Endothelial cell (in vitro differentiated cells): ENCODE data around the gene C4orf36. TPM values are rescaled to one million over a fixed set of nuclear protein-coding genes. Genes with fewer than 3 reads are reported as not detected.

Experiments
- DNase-seq: peaks from one replicate; pipeline ENCODE4 v3.0.0; 2021; ENCODE audit warnings: low spot score
- H3K27ac Mint-ChIP-seq: one replicate; pipeline ENCODE4 v1.8.0; 2021; ENCODE audit warnings: mixed read lengths, inconsistent platforms; ENCODE audit not compliant: unreplicated experiment
- H3K27me3 Mint-ChIP-seq: one replicate; pipeline ENCODE4 v1.8.0; 2021; ENCODE audit warnings: mild to moderate bottlenecking, moderate library complexity, mixed read lengths, inconsistent platforms; ENCODE audit not compliant: unreplicated experiment
- H3K36me3 Mint-ChIP-seq: one replicate; pipeline ENCODE4 v1.8.0; 2021; ENCODE audit warnings: mild to moderate bottlenecking, low read depth, mixed read lengths, inconsistent platforms; ENCODE audit not compliant: unreplicated experiment
- H3K4me1 Mint-ChIP-seq: one replicate; pipeline ENCODE4 v1.8.0; 2021; ENCODE audit warnings: mild to moderate bottlenecking, mixed read lengths, inconsistent platforms; ENCODE audit not compliant: unreplicated experiment
- H3K4me3 Mint-ChIP-seq: one replicate; pipeline ENCODE4 v1.8.0; 2021; ENCODE audit warnings: mild to moderate bottlenecking, mixed read lengths, inconsistent platforms; ENCODE audit not compliant: unreplicated experiment
- H3K9me3 Mint-ChIP-seq: one replicate; pipeline ENCODE4 v1.8.0; 2021; ENCODE audit warnings: mixed read lengths, inconsistent platforms; ENCODE audit not compliant: unreplicated experiment
- CTCF ChIP-seq: fragments of 200-600 bp; sonication (generic); IDR thresholded peaks from one replicate; pipeline ENCODE4 v1.5.0; 2021; ENCODE audit warnings: antibody characterized with exemption; ENCODE audit not compliant: unreplicated experiment
- total RNA-seq: library from RNA; stranded (reverse); fragmentation: NEBNext Ultra II Directional; extraction: Animal tissue kit (Norgen Biotek cat#: 25700); gene quantifications from one replicate; pipeline ENCODE4 v1.2.1, GENCODE V29; 2021; ENCODE audit not compliant: unreplicated experiment

Gene C4orf36
- total RNA-seq, 1 donor from 2014 or later = 0.72 TPM

DNA sequence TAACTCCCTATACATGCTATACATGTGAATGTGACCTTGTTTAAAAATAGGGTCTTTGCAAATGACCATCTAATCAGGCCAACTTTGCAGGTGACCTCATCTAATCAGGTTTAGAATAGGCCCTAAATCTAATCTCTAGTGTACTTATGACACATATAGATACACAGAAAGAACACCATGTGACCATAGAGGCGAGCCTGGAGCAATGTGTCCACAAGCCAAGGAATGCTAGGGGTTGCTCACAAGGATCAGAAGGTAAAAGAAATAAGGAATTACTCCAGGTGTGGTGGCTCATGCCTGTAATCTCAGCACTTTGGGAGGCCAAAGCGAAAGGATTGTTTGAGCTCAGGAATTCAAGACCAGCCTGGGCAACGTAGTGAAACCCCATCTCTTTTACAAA lies 9.6 kb upstream of the C4orf36 start:
- no peak overlapping the region for H3K27ac Mint-ChIP-seq
- H3K4me1 Mint-ChIP-seq = no peaks in the 10 kb centered on the region
- H3K27me3 Mint-ChIP-seq = peaks cover 5% of the 10 kb centered on the region
- DNase-seq = no peak
- no peaks in the 10 kb centered on the region for H3K9me3 Mint-ChIP-seq
- TF ChIP-seq CTCF = no peak
- H3K36me3 Mint-ChIP-seq = no peaks in the 10 kb centered on the region
- peak overlapping the region; percentile 33 for H3K4me3 Mint-ChIP-seq

DNA sequence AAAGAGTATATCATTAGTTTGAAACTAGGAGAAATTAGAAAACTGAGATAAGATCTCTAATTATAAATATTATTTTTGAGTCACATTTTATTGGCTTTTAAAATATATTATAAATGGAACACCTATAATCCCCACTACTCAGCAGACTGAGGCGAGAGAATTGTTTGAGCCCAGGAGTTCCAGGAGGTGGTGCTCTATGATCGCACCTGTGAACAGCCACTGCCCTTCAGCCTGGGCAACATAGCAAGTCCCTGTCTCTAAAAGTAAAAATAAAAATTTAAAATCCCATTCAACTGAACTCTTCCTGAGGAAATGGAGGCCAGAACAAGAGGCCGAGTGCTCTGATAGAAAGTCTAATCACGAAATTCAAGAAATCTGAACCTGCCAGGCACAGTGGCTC lies 6.3 kb upstream of the C4orf36 start:
- H3K27ac Mint-ChIP-seq = no peak overlapping the region
- DNase-seq = no peak
- peaks cover 4% of the 10 kb centered on the region for H3K27me3 Mint-ChIP-seq
- H3K36me3 Mint-ChIP-seq = no peaks in the 10 kb centered on the region
- no peak for TF ChIP-seq CTCF
- no peaks in the 10 kb centered on the region for H3K4me1 Mint-ChIP-seq
- H3K9me3 Mint-ChIP-seq = no peaks in the 10 kb centered on the region
- H3K4me3 Mint-ChIP-seq = no peak overlapping the region

GRCh38 chr4:86896596-86896995 lies 4.4 kb upstream of the C4orf36 start:
- no peak overlapping the region for H3K27ac Mint-ChIP-seq
- no peak for TF ChIP-seq CTCF
- no peak overlapping the region for H3K4me3 Mint-ChIP-seq
- peaks cover 3% of the 10 kb centered on the region for H3K4me1 Mint-ChIP-seq
- no peaks in the 10 kb centered on the region for H3K9me3 Mint-ChIP-seq
- no peak for DNase-seq
- no peaks in the 10 kb centered on the region for H3K36me3 Mint-ChIP-seq
- peaks cover 2% of the 10 kb centered on the region for H3K27me3 Mint-ChIP-seq

- Mint-ChIP-seq H3K4me1 (peaks cover 3% of the 10 kb centered on the region), H3K27ac (no peak overlapping the region), H3K36me3 (no peaks in the 10 kb centered on the region), H3K9me3 (no peaks in the 10 kb centered on the region), H3K27me3 (peaks cover 6% of the 10 kb centered on the region), H3K4me3 (no peak overlapping the region)
- TF ChIP-seq CTCF = peak; percentile 51
- peak; percentile 21 for DNase-seq
Measured at GRCh38 chr4:86895692-86896488, 3.7 kb upstream of the C4orf36 start.

DNA sequence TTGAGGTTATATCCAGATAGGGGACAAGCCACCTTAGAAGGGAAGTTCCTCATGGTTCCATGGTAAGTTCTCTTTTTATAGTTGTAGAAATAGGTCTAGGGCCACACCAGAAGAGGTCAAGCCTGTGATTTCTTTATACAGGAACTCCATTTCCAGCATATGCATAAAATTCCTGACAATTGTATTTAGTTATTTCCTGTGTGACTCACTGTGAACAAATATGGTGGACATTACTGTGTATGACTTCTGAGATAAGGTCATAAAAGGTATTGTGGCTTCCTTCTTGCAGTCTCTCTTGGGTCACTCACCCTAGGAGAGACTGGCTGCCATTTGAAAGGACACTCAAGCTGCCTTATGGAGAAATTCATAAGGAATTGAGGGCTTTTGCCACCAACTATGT lies 2.2 kb upstream of the C4orf36 start:
- Mint-ChIP-seq H3K9me3 (no peaks in the 10 kb centered on the region), H3K27me3 (peaks cover 6% of the 10 kb centered on the region), H3K4me3 (no peak overlapping the region), H3K4me1 (peaks cover 3% of the 10 kb centered on the region), H3K27ac (no peak overlapping the region), H3K36me3 (no peaks in the 10 kb centered on the region)
- no peak for DNase-seq
- no peak for TF ChIP-seq CTCF
